ENCODE measurements around the gene TSPAN14.

The TSPAN14 gene

GRCh38 chr10:80544316-80544953, 90.3 kb downstream of the TSPAN14 start:
- Mint-ChIP-seq H3K27ac (no peak overlapping the region), H3K4me3 (no peak overlapping the region), H3K4me1 (ENCODE audit: low read depth) (peaks cover 2% of the 10 kb centered on the region)

GRCh38 chr10:80545258-80545881, 91.3 kb downstream of the TSPAN14 start:
- Mint-ChIP-seq H3K4me3 (no peak overlapping the region), H3K9me3 (ENCODE audit: low read depth) (no peaks in the 10 kb centered on the region), H3K36me3 (peaks cover 7% of the 10 kb centered on the region), H3K4me1 (ENCODE audit: low read depth) (peaks cover 2% of the 10 kb centered on the region), H3K27ac (no peak overlapping the region), H3K27me3 (peaks cover 3% of the 10 kb centered on the region)

More at GRCh38 chr10:80544316-80544953, 90.3 kb downstream of the TSPAN14 start:
- Mint-ChIP-seq H3K36me3 (peaks cover 7% of the 10 kb centered on the region), H3K27me3 (peaks cover 3% of the 10 kb centered on the region), H3K9me3 (ENCODE audit: low read depth) (no peaks in the 10 kb centered on the region)

- Mint-ChIP-seq H3K4me1 (ENCODE audit: low read depth) (no peaks in the 10 kb centered on the region), H3K9me3 (ENCODE audit: low read depth) (no peaks in the 10 kb centered on the region), H3K27ac (no peak overlapping the region), H3K27me3 (peaks cover 3% of the 10 kb centered on the region), H3K4me3 (no peak overlapping the region), H3K36me3 (peaks cover 4% of the 10 kb centered on the region)
Measured at GRCh38 chr10:80552151-80552646, 98.1 kb downstream of the TSPAN14 start.

- Mint-ChIP-seq H3K4me1 (ENCODE audit: low read depth) (no peaks in the 10 kb centered on the region), H3K27me3 (peaks cover 3% of the 10 kb centered on the region), H3K36me3 (peaks cover 4% of the 10 kb centered on the region), H3K27ac (no peak overlapping the region), H3K4me3 (no peak overlapping the region), H3K9me3 (ENCODE audit: low read depth) (no peaks in the 10 kb centered on the region)
Measured at GRCh38 chr10:80553436-80553835, 99.3 kb downstream of the TSPAN14 start.

GRCh38 chr10:80554050-80554449, 99.9 kb downstream of the TSPAN14 start:
- Mint-ChIP-seq H3K27ac (no peak overlapping the region), H3K27me3 (no peaks in the 10 kb centered on the region), H3K36me3 (no peaks in the 10 kb centered on the region), H3K4me3 (no peak overlapping the region), H3K4me1 (ENCODE audit: low read depth) (no peaks in the 10 kb centered on the region), H3K9me3 (ENCODE audit: low read depth) (no peaks in the 10 kb centered on the region)

- Mint-ChIP-seq H3K4me3 (no peak overlapping the region), H3K9me3 (ENCODE audit: low read depth) (no peaks in the 10 kb centered on the region), H3K4me1 (ENCODE audit: low read depth) (no peaks in the 10 kb centered on the region), H3K27ac (no peak overlapping the region), H3K27me3 (no peaks in the 10 kb centered on the region), H3K36me3 (no peaks in the 10 kb centered on the region)
Measured at GRCh38 chr10:80555415-80555814, 101.3 kb downstream of the TSPAN14 start.

- no peaks in the 10 kb centered on the region for H3K4me1 Mint-ChIP-seq (ENCODE audit: low read depth)
- H3K27me3 Mint-ChIP-seq, result peaks cover 1% of the 10 kb centered on the region
- H3K9me3 Mint-ChIP-seq (ENCODE audit: low read depth), result no peaks in the 10 kb centered on the region
- no peak overlapping the region for H3K4me3 Mint-ChIP-seq
- H3K27ac Mint-ChIP-seq, result no peak overlapping the region
- H3K36me3 Mint-ChIP-seq, result no peaks in the 10 kb centered on the region
Measured at GRCh38 chr10:80561950-80562349, 107.8 kb downstream of the TSPAN14 start.

GRCh38 chr10:80567292-80567691, 113.2 kb downstream of the TSPAN14 start:
- Mint-ChIP-seq H3K27me3 (peaks cover 4% of the 10 kb centered on the region), H3K9me3 (ENCODE audit: low read depth) (no peaks in the 10 kb centered on the region), H3K36me3 (no peaks in the 10 kb centered on the region), H3K27ac (no peak overlapping the region), H3K4me3 (no peak overlapping the region), H3K4me1 (ENCODE audit: low read depth) (no peaks in the 10 kb centered on the region)

- Mint-ChIP-seq H3K9me3 (ENCODE audit: low read depth) (no peaks in the 10 kb centered on the region), H3K27me3 (peaks cover 3% of the 10 kb centered on the region), H3K27ac (no peak overlapping the region), H3K4me1 (ENCODE audit: low read depth) (no peaks in the 10 kb centered on the region), H3K36me3 (no peaks in the 10 kb centered on the region), H3K4me3 (no peak overlapping the region)
Measured at GRCh38 chr10:80569131-80569895, 115.2 kb downstream of the TSPAN14 start.

- Mint-ChIP-seq H3K27me3 (peaks cover 3% of the 10 kb centered on the region), H3K9me3 (ENCODE audit: low read depth) (no peaks in the 10 kb centered on the region), H3K27ac (no peak overlapping the region), H3K4me1 (ENCODE audit: low read depth) (no peaks in the 10 kb centered on the region), H3K36me3 (no peaks in the 10 kb centered on the region), H3K4me3 (no peak overlapping the region)
Measured at GRCh38 chr10:80571352-80571751, 117.2 kb downstream of the TSPAN14 start.

GRCh38 chr10:80579181-80579763, 125.2 kb downstream of the TSPAN14 start:
- Mint-ChIP-seq H3K4me3 (no peak overlapping the region), H3K9me3 (ENCODE audit: low read depth) (no peaks in the 10 kb centered on the region), H3K36me3 (peaks cover 4% of the 10 kb centered on the region), H3K4me1 (ENCODE audit: low read depth) (peaks cover 6% of the 10 kb centered on the region), H3K27me3 (peaks cover 1% of the 10 kb centered on the region), H3K27ac (no peak overlapping the region)

- H3K27me3 Mint-ChIP-seq, result peaks cover 1% of the 10 kb centered on the region
- H3K9me3 Mint-ChIP-seq (ENCODE audit: low read depth), result no peaks in the 10 kb centered on the region
- H3K27ac Mint-ChIP-seq, result no peak overlapping the region
- no peak overlapping the region for H3K4me3 Mint-ChIP-seq
- H3K36me3 Mint-ChIP-seq, result peaks cover 4% of the 10 kb centered on the region
- H3K4me1 Mint-ChIP-seq (ENCODE audit: low read depth), result peaks cover 6% of the 10 kb centered on the region
Measured at GRCh38 chr10:80579849-80580637, 125.9 kb downstream of the TSPAN14 start.

- Mint-ChIP-seq H3K27ac (no peak overlapping the region), H3K9me3 (ENCODE audit: low read depth) (no peaks in the 10 kb centered on the region), H3K4me1 (ENCODE audit: low read depth) (peaks cover 6% of the 10 kb centered on the region), H3K27me3 (peaks cover 1% of the 10 kb centered on the region), H3K4me3 (no peak overlapping the region), H3K36me3 (peaks cover 4% of the 10 kb centered on the region)
Measured at GRCh38 chr10:80580638-80581468, 126.7 kb downstream of the TSPAN14 start.

GRCh38 chr10:80581469-80581835, 127.3 kb downstream of the TSPAN14 start:
- H3K4me3 Mint-ChIP-seq, result no peak overlapping the region
- peaks cover 6% of the 10 kb centered on the region for H3K4me1 Mint-ChIP-seq (ENCODE audit: low read depth)
- no peaks in the 10 kb centered on the region for H3K9me3 Mint-ChIP-seq (ENCODE audit: low read depth)
- H3K27me3 Mint-ChIP-seq, result peaks cover 1% of the 10 kb centered on the region
- peaks cover 4% of the 10 kb centered on the region for H3K36me3 Mint-ChIP-seq
- no peak overlapping the region for H3K27ac Mint-ChIP-seq

Data from activated naive CD8-positive, alpha-beta T cell (primary cell).